Body of pancreas (tissue), 4 donors: Measurements from ENCODE around the gene LRRC15.

Source experiments
- POLR2A ChIP-seq, 3 donors: fragments of 450-650 bp; IDR thresholded peaks; one replicate each; pipeline ENCODE4 v1.6.1; 2016; ENCODE audit warnings: antibody characterized with exemption in 3 of 3, mild to moderate bottlenecking in 2 of 3
- TF ChIP-seq, protein P1 (sequence below), 7 experiments: fragments of 450-650 bp in 4 of 7; fragments of 200-600 bp in 3 of 7; sonication (generic) in 3 of 7; IDR thresholded peaks; one replicate each; pipeline ENCODE4 v1.5.1; 2016 to 2019; ENCODE audit warnings: antibody characterized with exemption in 7 of 7

DNA sequence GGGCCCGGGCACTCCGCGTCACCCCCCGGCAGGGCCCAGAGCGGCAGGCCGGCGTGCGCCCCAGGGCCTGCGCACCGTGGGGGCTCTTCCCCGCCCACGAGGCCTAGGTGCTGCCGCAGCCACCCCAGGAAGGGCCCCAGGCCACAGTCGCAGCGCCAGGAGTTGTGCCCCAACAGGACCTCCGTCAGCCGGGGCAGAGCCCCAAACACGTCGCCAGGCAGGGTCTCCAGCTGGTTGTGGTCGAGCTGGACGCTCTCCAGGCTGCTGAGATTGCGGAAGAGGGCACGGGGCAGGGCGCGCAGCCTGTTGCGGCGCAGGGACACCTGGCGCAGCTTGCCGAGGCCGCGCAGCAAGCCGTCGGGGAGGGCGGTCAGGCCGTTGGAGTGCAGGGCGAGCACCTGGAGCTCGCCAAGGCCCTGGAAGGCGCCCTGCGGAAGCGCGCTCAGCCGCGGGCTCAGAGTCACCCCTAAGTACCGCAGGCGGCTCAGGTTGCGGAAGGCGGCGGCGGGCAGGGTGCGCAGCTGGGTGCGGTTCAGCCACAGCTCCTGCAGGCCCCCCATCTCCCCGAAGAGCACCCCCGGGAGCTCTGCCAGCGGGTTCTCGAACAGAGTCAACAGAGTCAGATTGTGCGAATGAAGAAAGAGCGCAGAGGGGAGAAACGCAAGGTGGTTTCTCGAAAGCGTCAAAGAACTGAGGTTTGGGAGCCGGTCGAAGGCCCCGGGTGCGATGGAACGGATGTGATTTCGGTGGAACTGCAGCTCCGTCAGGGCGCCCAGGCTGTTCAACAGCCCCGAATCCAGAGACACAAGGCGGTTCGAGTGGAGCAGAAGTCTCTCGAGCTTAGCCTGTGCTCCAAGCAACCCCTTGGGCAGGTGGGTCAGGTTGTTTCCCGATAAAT is 27.6 kb upstream of the LRRC15 start:
- TF ChIP-seq, protein P1, sequence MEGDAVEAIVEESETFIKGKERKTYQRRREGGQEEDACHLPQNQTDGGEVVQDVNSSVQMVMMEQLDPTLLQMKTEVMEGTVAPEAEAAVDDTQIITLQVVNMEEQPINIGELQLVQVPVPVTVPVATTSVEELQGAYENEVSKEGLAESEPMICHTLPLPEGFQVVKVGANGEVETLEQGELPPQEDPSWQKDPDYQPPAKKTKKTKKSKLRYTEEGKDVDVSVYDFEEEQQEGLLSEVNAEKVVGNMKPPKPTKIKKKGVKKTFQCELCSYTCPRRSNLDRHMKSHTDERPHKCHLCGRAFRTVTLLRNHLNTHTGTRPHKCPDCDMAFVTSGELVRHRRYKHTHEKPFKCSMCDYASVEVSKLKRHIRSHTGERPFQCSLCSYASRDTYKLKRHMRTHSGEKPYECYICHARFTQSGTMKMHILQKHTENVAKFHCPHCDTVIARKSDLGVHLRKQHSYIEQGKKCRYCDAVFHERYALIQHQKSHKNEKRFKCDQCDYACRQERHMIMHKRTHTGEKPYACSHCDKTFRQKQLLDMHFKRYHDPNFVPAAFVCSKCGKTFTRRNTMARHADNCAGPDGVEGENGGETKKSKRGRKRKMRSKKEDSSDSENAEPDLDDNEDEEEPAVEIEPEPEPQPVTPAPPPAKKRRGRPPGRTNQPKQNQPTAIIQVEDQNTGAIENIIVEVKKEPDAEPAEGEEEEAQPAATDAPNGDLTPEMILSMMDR (IDR thresholded peaks at IDR 0.05) = no peak
- no peak for TF ChIP-seq POLR2A (IDR thresholded peaks at IDR 0.05)
